GM23338 (cell line): Measurements from ENCODE around the gene MYO18A. TPM values are rescaled to one million over a fixed set of nuclear protein-coding genes. Genes with fewer than 3 reads are reported as not detected.

Experiments
- ATAC-seq: fragments of 200-7000 bp; cut with Tn5 transposase; 3 replicates; pipeline ENCODE4 v1.9.1; 2020
- DNase-seq: peaks from one replicate; pipeline ENCODE4 v3.0.0-alpha.2; 2015; ENCODE audit warnings: low spot score
- H2AFZ ChIP-seq: fragments of 200-600 bp; sonication (generic); 2 replicates; pipeline ENCODE4 v1.8.0; 2016; ENCODE audit warnings: antibody characterized with exemption, mild to moderate bottlenecking, moderate library complexity
- H3F3A ChIP-seq: fragments of 200-600 bp; sonication (generic); replicated peaks from 2 replicates; pipeline ENCODE4 v1.8.0; 2017; ENCODE audit warnings: antibody characterized with exemption, mixed run types, low read depth
- H3K27ac ChIP-seq: fragments of 200-600 bp; sonication (generic); 2 replicates; pipeline ENCODE4 v1.6.1; 2016; ENCODE audit warnings: low read depth
- H3K27me3 ChIP-seq: fragments of 200-600 bp; sonication (generic); 2 replicates; pipeline ENCODE4 v1.8.0; 2016; ENCODE audit warnings: mild to moderate bottlenecking, mixed run types, moderate library complexity; ENCODE audit not compliant: insufficient read depth
- H3K36me3 ChIP-seq: fragments of 200-600 bp; sonication (generic); 2 replicates; pipeline ENCODE4 v1.8.0; 2016; ENCODE audit warnings: mild to moderate bottlenecking; ENCODE audit not compliant: insufficient read depth
- H3K4me1 ChIP-seq: fragments of 200-600 bp; sonication (generic); 2 replicates; pipeline ENCODE4 v1.8.0; 2016; ENCODE audit warnings: mild to moderate bottlenecking, moderate library complexity; ENCODE audit not compliant: insufficient read depth
- H3K4me2 ChIP-seq: fragments of 200-600 bp; sonication (generic); 2 replicates; pipeline ENCODE4 v1.7.1; 2017; ENCODE audit warnings: mixed run types
- H3K4me3 ChIP-seq: fragments of 200-600 bp; sonication (generic); 2 replicates; pipeline ENCODE4 v1.6.1; 2016; ENCODE audit warnings: mixed run types
- H3K79me2 ChIP-seq: fragments of 200-600 bp; sonication (generic); replicated peaks from 2 replicates; pipeline ENCODE4 v1.8.0; 2017; ENCODE audit warnings: mild to moderate bottlenecking; ENCODE audit not compliant: insufficient read depth
- H3K9me2 ChIP-seq: fragments of 200-600 bp; sonication (generic); 2 replicates; pipeline ENCODE4 v1.8.0; 2017; ENCODE audit not compliant: insufficient read depth
- H4K20me1 ChIP-seq: fragments of 200-600 bp; sonication (generic); replicated peaks from 2 replicates; pipeline ENCODE4 v1.8.0; 2017; ENCODE audit warnings: mild to moderate bottlenecking; ENCODE audit not compliant: insufficient read depth
- H3K27ac Mint-ChIP-seq: 2 replicates; pipeline ENCODE4 v1.8.0; 2020; ENCODE audit warnings: inconsistent platforms, mild to moderate bottlenecking, moderate library complexity, mixed read lengths
- H3K27me3 Mint-ChIP-seq: 3 replicates; pipeline ENCODE4 v1.8.0; 2022; ENCODE audit warnings: low read depth, mild to moderate bottlenecking, moderate library complexity, mixed read lengths, inconsistent platforms; ENCODE audit not compliant: insufficient read depth, poor library complexity
- H3K36me3 Mint-ChIP-seq: 3 replicates; pipeline ENCODE4 v1.8.0; 2021; ENCODE audit warnings: low read depth, mild to moderate bottlenecking, inconsistent platforms, moderate library complexity, mixed read lengths
- H3K4me1 Mint-ChIP-seq: 3 replicates; pipeline ENCODE4 v1.8.0; 2020; ENCODE audit warnings: mild to moderate bottlenecking, inconsistent platforms, mixed read lengths
- H3K4me3 Mint-ChIP-seq: 3 replicates; pipeline ENCODE4 v1.8.0; 2021; ENCODE audit warnings: moderate library complexity, mild to moderate bottlenecking, inconsistent platforms, mixed read lengths
- H3K9me3 Mint-ChIP-seq: 3 replicates; pipeline ENCODE4 v1.8.0; 2020; ENCODE audit warnings: moderate library complexity, mild to moderate bottlenecking, inconsistent platforms, mixed read lengths
- CREB1 ChIP-seq: fragments of 250-450 bp; sonication (Bioruptor Pico); IDR thresholded peaks from 2 replicates; pipeline ENCODE4 v1.5.0; 2020; ENCODE audit warnings: low read depth, mild to moderate bottlenecking, moderate library complexity
- ETS1 ChIP-seq: IDR thresholded peaks from 2 replicates; pipeline ENCODE4 v1.6.1; 2016; ENCODE audit warnings: antibody characterized with exemption
- EZH2 ChIP-seq: fragments of 200-600 bp; sonication (generic); IDR thresholded peaks from one replicate; pipeline ENCODE4 v1.8.0; 2017; ENCODE audit warnings: antibody characterized with exemption, mild to moderate bottlenecking, low read depth; ENCODE audit not compliant: unreplicated experiment
- EZH2phosphoT487 ChIP-seq: fragments of 200-600 bp; sonication (generic); IDR thresholded peaks from one replicate; pipeline ENCODE4 v1.8.1; 2018; ENCODE audit warnings: antibody characterized with exemption; ENCODE audit not compliant: unreplicated experiment
- STAT1 ChIP-seq: IDR thresholded peaks from one replicate; pipeline ENCODE4 v1.6.1; 2016; ENCODE audit warnings: antibody characterized with exemption; ENCODE audit not compliant: unreplicated experiment
- ZNF114 ChIP-seq: fragments of 250-450 bp; sonication (Bioruptor Pico); IDR thresholded peaks from 2 replicates; pipeline ENCODE4 v1.5.0; 2020; ENCODE audit warnings: mild to moderate bottlenecking, moderate library complexity
- ZNF331 ChIP-seq: fragments of 250-450 bp; sonication (Bioruptor Pico); IDR thresholded peaks from 2 replicates; pipeline ENCODE4 v1.5.0; 2020; ENCODE audit warnings: low read depth, mild to moderate bottlenecking, moderate library complexity
- ZNF462 ChIP-seq: fragments of 250-450 bp; sonication (Bioruptor Pico); IDR thresholded peaks from 2 replicates; pipeline ENCODE4 v1.5.0; 2020; ENCODE audit warnings: mild to moderate bottlenecking, moderate library complexity
- polyA plus RNA-seq: library from polyadenylated mRNA; unstranded; fragments of >200 nt; fragmentation: Nextera tagmentation; extraction: Ambion mirVana; gene quantifications from 2 replicates; pipeline ENCODE4 v1.2.1, GENCODE V29; 2016
- total RNA-seq: library from RNA; depleted of rRNA; stranded (reverse); fragments of >200 nt; shearing (Covaris generic); gene quantifications from 2 replicates; pipeline ENCODE4 v1.2.3, GENCODE V29; 2014

MYO18A gene
- total and polyA plus RNA-seq, 2 experiments from 2014 or later: 18.3 to 37.5 TPM

- Histone ChIP-seq H3K36me3 (no peaks in the 10 kb centered on the region), H3F3A (peaks cover 13% of the 10 kb centered on the region; the same call in 1 of the 2 replicates), H3K27ac (no peak overlapping the region), H2AFZ (no peak overlapping the region), H3K27me3 (no peaks in the 10 kb centered on the region), H3K4me3 (no peak overlapping the region), H3K79me2 (no peaks in the 10 kb centered on the region), H3K4me2 (no peak overlapping the region), H3K9me2 (no peaks in the 10 kb centered on the region), H4K20me1 (no peaks in the 10 kb centered on the region), H3K4me1 (peaks cover 37% of the 10 kb centered on the region)
- Mint-ChIP-seq H3K9me3 (no peaks in the 10 kb centered on the region), H3K36me3 (0 out of 3 replicates have a peak, but pooled peaks cover 3% of the 10 kb centered on the region), H3K27ac (no peak overlapping the region), H3K4me1 (peaks cover 59% of the 10 kb centered on the region), H3K27me3 (peaks cover 21% of the 10 kb centered on the region), H3K4me3 (no peak overlapping the region; the same call in 2 of the 3 replicates)
- TF ChIP-seq STAT1 (no peak), ZNF114 (CRISPR knock-in tag) (no peak), EZH2phosphoT487 (no peak), CREB1 (CRISPR knock-in tag) (no peak), EZH2 (no peak), ZNF462 (no peak), ETS1 (no peak), ZNF331 (CRISPR knock-in tag) (no peak)
- no peak; the same call in 1 of the 3 replicates for ATAC-seq
- no peak for DNase-seq
These were observed 107.2 kb downstream of the MYO18A start for GRCh38 chr17:29073045-29073444.
